ENCODE results near the gene ZNF438.

Gene ZNF438

GRCh38 chr10:30992681-30993080 lies 39.0 kb downstream of the ZNF438 start:
- no peak overlapping the region for H3K27ac ChIP-seq
- H3K9me3 ChIP-seq (ENCODE audit: severe bottlenecking), result no peaks in the 10 kb centered on the region
- H3K27me3 ChIP-seq (ENCODE audit: insufficient read depth, low read depth, severe bottlenecking), result no peaks in the 10 kb centered on the region
- TF ChIP-seq CTCF (IDR thresholded peaks at IDR 0.05; ENCODE audit: low read depth, low read length), result no peak
- no peaks in the 10 kb centered on the region for H3K36me3 ChIP-seq
- no peak for DNase-seq
- no peak overlapping the region for H3K4me3 ChIP-seq (ENCODE audit: low read depth, low read length)

- no peak for TF ChIP-seq CTCF (IDR thresholded peaks at IDR 0.05; ENCODE audit: low read depth, low read length)
Observed at GRCh38 chr10:30991647-30992011, 40.0 kb downstream of the ZNF438 start.

GRCh38 chr10:30990971-30991646 lies 40.6 kb downstream of the ZNF438 start:
- no peak overlapping the region for H3K27ac ChIP-seq
- DNase-seq, result no peak
- H3K36me3 ChIP-seq, result no peaks in the 10 kb centered on the region
- H3K9me3 ChIP-seq (ENCODE audit: severe bottlenecking), result no peaks in the 10 kb centered on the region
- TF ChIP-seq CTCF (IDR thresholded peaks at IDR 0.05; ENCODE audit: low read depth, low read length), result no peak
- no peak overlapping the region for H3K4me3 ChIP-seq (ENCODE audit: low read depth, low read length)
- no peaks in the 10 kb centered on the region for H3K27me3 ChIP-seq (ENCODE audit: insufficient read depth, low read depth, severe bottlenecking)

More at GRCh38 chr10:30991647-30992011, 40.0 kb downstream of the ZNF438 start:
- H3K27me3 ChIP-seq (ENCODE audit: insufficient read depth, low read depth, severe bottlenecking), result no peaks in the 10 kb centered on the region
- H3K9me3 ChIP-seq (ENCODE audit: severe bottlenecking), result no peaks in the 10 kb centered on the region
- no peaks in the 10 kb centered on the region for H3K36me3 ChIP-seq
- no peak for DNase-seq
- no peak overlapping the region for H3K4me3 ChIP-seq (ENCODE audit: low read depth, low read length)
- H3K27ac ChIP-seq, result no peak overlapping the region

- Histone ChIP-seq H3K27ac (no peak overlapping the region), H3K27me3 (ENCODE audit: insufficient read depth, low read depth, severe bottlenecking) (no peaks in the 10 kb centered on the region), H3K36me3 (no peaks in the 10 kb centered on the region), H3K4me3 (ENCODE audit: low read depth, low read length) (no peak overlapping the region), H3K9me3 (ENCODE audit: severe bottlenecking) (no peaks in the 10 kb centered on the region)
- TF ChIP-seq CTCF (IDR thresholded peaks at IDR 0.05; ENCODE audit: low read depth, low read length), result no peak
- no peak for DNase-seq
Observed at GRCh38 chr10:30990351-30990750, 41.3 kb downstream of the ZNF438 start.

- Histone ChIP-seq H3K27me3 (ENCODE audit: insufficient read depth, low read depth, severe bottlenecking) (no peaks in the 10 kb centered on the region), H3K36me3 (no peaks in the 10 kb centered on the region), H3K4me3 (ENCODE audit: low read depth, low read length) (no peak overlapping the region), H3K27ac (no peak overlapping the region), H3K9me3 (ENCODE audit: severe bottlenecking) (no peaks in the 10 kb centered on the region)
- DNase-seq, result no peak
- TF ChIP-seq CTCF (IDR thresholded peaks at IDR 0.05; ENCODE audit: low read depth, low read length), result no peak
Observed at GRCh38 chr10:30988831-30989435, 42.7 kb downstream of the ZNF438 start.

GRCh38 chr10:30987463-30987862 lies 44.2 kb downstream of the ZNF438 start:
- no peak for DNase-seq
- Histone ChIP-seq H3K27ac (no peak overlapping the region), H3K36me3 (no peaks in the 10 kb centered on the region), H3K27me3 (ENCODE audit: insufficient read depth, low read depth, severe bottlenecking) (no peaks in the 10 kb centered on the region), H3K9me3 (ENCODE audit: severe bottlenecking) (no peaks in the 10 kb centered on the region), H3K4me3 (ENCODE audit: low read depth, low read length) (no peak overlapping the region)
- no peak for TF ChIP-seq CTCF (IDR thresholded peaks at IDR 0.05; ENCODE audit: low read depth, low read length)
